Breast epithelium (tissue), 4 donors: ENCODE results near the gene AGAP2. TPM values are rescaled to one million over a fixed set of nuclear protein-coding genes. Genes with fewer than 3 reads are reported as not detected.

Experiments used
- DNase-seq, 2 donors: peaks; one replicate each; pipeline ENCODE4 v3.0.0-alpha.2; 2019; ENCODE audit warnings: low spot score in 2 of 2
- H3K27ac ChIP-seq, 2 donors: fragments of 200-600 bp; sonication (generic) in 1 of 2; one replicate each; pipeline ENCODE4 v1.5.1; 2016 to 2019; ENCODE audit warnings: mild to moderate bottlenecking in 1 of 2
- H3K27me3 ChIP-seq, 2 donors: fragments of 200-600 bp; sonication (generic) in 1 of 2; one replicate each; pipeline versions ENCODE4 v1.5.1 to v1.6.0; 2017 to 2019; ENCODE audit warnings: control low read depth in 1 of 2, mild to moderate bottlenecking in 1 of 2
- H3K36me3 ChIP-seq: fragments of 200-600 bp; one replicate; pipeline ENCODE4 v1.5.1; 2019
- H3K4me1 ChIP-seq, 2 donors: fragments of 200-600 bp; sonication (generic); one replicate each; pipeline ENCODE4 v1.5.1; 2016 to 2019; ENCODE audit warnings: control low read depth in 1 of 2
- H3K4me3 ChIP-seq, 3 donors: fragments of 200-600 bp; sonication (generic); 1 replicate in 2 of 3; 2 replicates in 1 of 3; pipeline ENCODE4 v1.5.1; 2016 to 2019; ENCODE audit warnings: mild to moderate bottlenecking in 3 of 3, moderate library complexity in 2 of 3
- H3K9me3 ChIP-seq, 2 donors: fragments of 200-600 bp; sonication (generic) in 1 of 2; one replicate each; pipeline ENCODE4 v1.5.1; 2016 to 2019; ENCODE audit warnings: control low read depth in 1 of 2
- CTCF ChIP-seq, 3 donors: fragments of 450-650 bp; IDR thresholded peaks; one replicate each; pipeline ENCODE4 v1.5.1; 2016 to 2017; ENCODE audit warnings: antibody characterized with exemption in 3 of 3, mild to moderate bottlenecking in 3 of 3, moderate library complexity in 3 of 3
- POLR2A ChIP-seq: fragments of 450-650 bp; IDR thresholded peaks from one replicate; pipeline ENCODE4 v1.6.1; 2016; ENCODE audit warnings: antibody characterized with exemption, mild to moderate bottlenecking, moderate library complexity
- POLR2AphosphoS5 ChIP-seq, 3 donors: sonication (generic); formaldehyde crosslinking; IDR thresholded peaks; one replicate each; pipeline ENCODE4 v1.6.1; 2017; ENCODE audit warnings: antibody characterized with exemption in 3 of 3
- intact Hi-C: fragments of 100-400 bp; cut with DNase I; formaldehyde crosslinking; loops from one replicate; pipeline ENCODE4 v1.15.1; 2023; ENCODE audit warnings: low total_unique reads
- total RNA-seq, 3 donors: library from RNA; depleted of rRNA; stranded (reverse); fragments of >200 nt; gene quantifications; one replicate each; pipeline ENCODE4 v1.1.0, GENCODE V29; 2016

The AGAP2 gene
- total RNA-seq, 3 donors from 2014 or later = 1.2 to 1.8 (median 1.6) TPM

- H3K36me3 ChIP-seq = no peaks in the 10 kb centered on the region
- H3K4me3 ChIP-seq = peak overlapping the region in 1 of 3 donors; percentile 40
- peaks cover 9 to 21% of the 10 kb centered on the region in 2 donors for H3K4me1 ChIP-seq
- intact Hi-C loops = no loop called here
- no peak overlapping the region for H3K27ac ChIP-seq
- no peak for TF ChIP-seq CTCF (IDR thresholded peaks at IDR 0.05)
- TF ChIP-seq POLR2AphosphoS5 (IDR thresholded peaks at IDR 0.05) = no peak
- no peak for TF ChIP-seq POLR2A
- H3K9me3 ChIP-seq = no peaks in the 10 kb centered on the region
- no peak for DNase-seq
- peaks cover 17 to 32% of the 10 kb centered on the region in 2 donors for H3K27me3 ChIP-seq
Measured at GRCh38 chr12:57740656-57741412, 2.3 kb upstream of the AGAP2 start.

GRCh38 chr12:57739914-57740538 is 1.5 kb upstream of the AGAP2 start:
- peaks cover 9 to 19% of the 10 kb centered on the region in 2 donors for H3K4me1 ChIP-seq
- TF ChIP-seq POLR2AphosphoS5 (IDR thresholded peaks at IDR 0.05) (no peak), POLR2A (no peak), CTCF (IDR thresholded peaks at IDR 0.05) (no peak)
- H3K27me3 ChIP-seq = peaks cover 17 to 38% of the 10 kb centered on the region in 2 donors
- H3K27ac ChIP-seq = no peak overlapping the region
- intact Hi-C loops = no loop called here
- H3K4me3 ChIP-seq = no peak overlapping the region
- no peaks in the 10 kb centered on the region for H3K36me3 ChIP-seq
- H3K9me3 ChIP-seq = no peaks in the 10 kb centered on the region
- DNase-seq = no peak

GRCh38 chr12:57739387-57739786 is 845 bp upstream of the AGAP2 start:
- TF ChIP-seq POLR2A (no peak), CTCF (IDR thresholded peaks at IDR 0.05) (no peak), POLR2AphosphoS5 (IDR thresholded peaks at IDR 0.05) (no peak)
- Histone ChIP-seq H3K27ac (no peak overlapping the region), H3K4me1 (peaks cover 9 to 19% of the 10 kb centered on the region in 2 donors), H3K9me3 (no peaks in the 10 kb centered on the region), H3K4me3 (no peak overlapping the region), H3K27me3 (peaks cover 17 to 38% of the 10 kb centered on the region in 2 donors), H3K36me3 (no peaks in the 10 kb centered on the region)
- intact Hi-C loops = no loop called here
- DNase-seq = no peak

- H3K27ac ChIP-seq = no peak overlapping the region
- H3K9me3 ChIP-seq = no peaks in the 10 kb centered on the region
- H3K27me3 ChIP-seq = peaks cover 17 to 41% of the 10 kb centered on the region in 2 donors
- peak overlapping the region; percentile 29 to 67 (median 44) for H3K4me3 ChIP-seq
- DNase-seq = no peak
- peaks cover 9 to 15% of the 10 kb centered on the region in 2 donors for H3K4me1 ChIP-seq
- intact Hi-C loops = no loop called here
- TF ChIP-seq POLR2AphosphoS5 (IDR thresholded peaks at IDR 0.05) = no peak
- TF ChIP-seq POLR2A = no peak
- peak in 1 of 3 donors; percentile 14 for TF ChIP-seq CTCF (IDR thresholded peaks at IDR 0.05)
- no peaks in the 10 kb centered on the region for H3K36me3 ChIP-seq
Measured at GRCh38 chr12:57737467-57738460, 778 bp downstream of the AGAP2 start.
